ENCODE measurements around the gene PGBD5.
"Not testable (repeated sequence)": the region's sequence is repeated elsewhere in the genome, so short reads cannot be mapped to it uniquely, and the experiment has no call there.

The PGBD5 gene, protein sequence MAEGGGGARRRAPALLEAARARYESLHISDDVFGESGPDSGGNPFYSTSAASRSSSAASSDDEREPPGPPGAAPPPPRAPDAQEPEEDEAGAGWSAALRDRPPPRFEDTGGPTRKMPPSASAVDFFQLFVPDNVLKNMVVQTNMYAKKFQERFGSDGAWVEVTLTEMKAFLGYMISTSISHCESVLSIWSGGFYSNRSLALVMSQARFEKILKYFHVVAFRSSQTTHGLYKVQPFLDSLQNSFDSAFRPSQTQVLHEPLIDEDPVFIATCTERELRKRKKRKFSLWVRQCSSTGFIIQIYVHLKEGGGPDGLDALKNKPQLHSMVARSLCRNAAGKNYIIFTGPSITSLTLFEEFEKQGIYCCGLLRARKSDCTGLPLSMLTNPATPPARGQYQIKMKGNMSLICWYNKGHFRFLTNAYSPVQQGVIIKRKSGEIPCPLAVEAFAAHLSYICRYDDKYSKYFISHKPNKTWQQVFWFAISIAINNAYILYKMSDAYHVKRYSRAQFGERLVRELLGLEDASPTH

GRCh38 chr1:230426246-230427093, at the start of gene PGBD5:
Gene PGBD5 (minus strand): TSS chr1:230426332. CDS start chr1:230425928, 404 bp downstream.
- peak; percentile 39 for DNase-seq

DNA sequence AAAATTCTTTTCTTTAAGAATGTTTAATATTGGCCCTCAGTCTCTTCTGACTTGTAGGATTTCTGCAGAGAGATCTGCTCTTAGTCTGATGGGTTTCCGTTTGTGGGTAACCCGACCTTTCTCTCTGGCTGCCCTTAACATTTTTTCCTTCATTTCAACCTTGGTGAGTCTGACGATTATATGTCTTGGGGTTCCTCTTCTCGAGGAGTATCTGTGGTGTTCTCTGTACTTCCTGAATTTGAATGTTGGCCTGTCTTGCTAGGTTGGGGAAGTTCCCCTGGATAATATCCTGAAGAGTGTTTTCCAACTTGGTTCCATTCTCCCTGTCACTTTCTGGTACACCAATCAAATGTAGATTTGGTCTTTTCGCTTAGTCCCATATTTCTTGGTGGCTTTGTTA, 48.8 kb upstream of the PGBD5 start:
- not testable (repeated sequence) for DNase-seq

- not testable (repeated sequence) for DNase-seq
Observed at GRCh38 chr1:230470750-230471149, 44.6 kb upstream of the PGBD5 start.

- DNase-seq = no peak
Observed at GRCh38 chr1:230469271-230469670, 43.1 kb upstream of the PGBD5 start.

- no peak for DNase-seq
Observed at GRCh38 chr1:230465691-230466090, 39.6 kb upstream of the PGBD5 start.

- DNase-seq = no peak
Observed at GRCh38 chr1:230464671-230465070, 38.5 kb upstream of the PGBD5 start.

DNA sequence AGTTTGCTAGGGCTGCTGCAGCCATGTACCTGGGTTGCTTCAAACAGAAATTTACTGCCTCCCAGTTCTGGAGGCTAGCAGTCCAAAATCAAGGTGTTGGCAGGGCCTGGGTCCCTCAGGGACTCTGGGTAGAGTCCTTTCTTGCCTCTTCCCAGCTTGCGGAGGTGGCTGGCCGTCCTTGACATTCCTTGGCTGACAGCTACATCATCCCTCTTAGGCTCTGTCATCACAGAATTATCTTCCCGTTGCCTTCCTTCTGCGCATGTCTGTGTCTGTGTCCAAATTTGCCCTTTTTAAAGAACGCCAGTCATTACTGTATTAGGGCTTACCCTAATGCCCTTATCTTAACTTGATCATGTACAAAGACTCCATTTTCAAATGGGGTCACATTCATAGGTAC, 37.6 kb upstream of the PGBD5 start:
- no peak for DNase-seq

GRCh38 chr1:230463326-230463725, 37.2 kb upstream of the PGBD5 start:
- no peak for DNase-seq

DNA sequence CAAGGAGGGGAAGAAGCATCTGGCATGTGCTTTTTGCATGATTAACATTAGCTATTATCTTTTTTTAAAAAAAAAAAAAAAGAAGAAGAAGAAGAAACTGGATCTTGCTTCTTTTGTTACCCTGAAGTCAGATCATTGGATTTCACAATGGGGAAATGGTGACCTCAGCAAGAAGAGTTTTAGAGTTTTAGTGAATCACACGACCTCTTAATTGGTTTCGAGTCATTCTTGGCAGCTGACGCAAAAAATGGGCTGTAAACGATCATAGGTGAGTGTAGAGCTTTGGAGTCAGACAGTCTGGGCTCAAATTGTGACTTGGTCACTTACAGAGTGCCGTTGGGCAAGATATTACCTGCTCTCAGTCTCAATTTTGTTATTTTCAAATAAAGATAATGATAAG, 33.3 kb upstream of the PGBD5 start:
- DNase-seq = no peak

DNA sequence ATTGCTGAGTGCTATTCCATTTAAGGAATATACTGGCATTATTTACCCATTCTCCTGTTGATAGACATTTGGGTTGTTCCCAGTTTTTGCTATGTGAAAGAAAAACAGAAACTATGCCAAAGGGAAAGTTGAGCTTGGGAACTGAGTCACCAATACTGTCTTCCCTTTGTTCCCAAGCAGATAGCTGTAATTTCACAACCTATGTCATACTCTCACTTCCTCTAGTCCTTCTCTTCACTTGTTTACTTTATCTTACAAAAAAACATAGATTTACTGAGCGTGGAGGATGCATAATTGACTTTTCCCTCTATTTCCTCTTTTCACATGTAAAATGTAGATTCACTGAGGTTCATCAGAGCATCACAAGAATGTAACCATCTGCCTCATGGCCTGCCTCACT, 32.4 kb upstream of the PGBD5 start:
- DNase-seq = no peak

DNA sequence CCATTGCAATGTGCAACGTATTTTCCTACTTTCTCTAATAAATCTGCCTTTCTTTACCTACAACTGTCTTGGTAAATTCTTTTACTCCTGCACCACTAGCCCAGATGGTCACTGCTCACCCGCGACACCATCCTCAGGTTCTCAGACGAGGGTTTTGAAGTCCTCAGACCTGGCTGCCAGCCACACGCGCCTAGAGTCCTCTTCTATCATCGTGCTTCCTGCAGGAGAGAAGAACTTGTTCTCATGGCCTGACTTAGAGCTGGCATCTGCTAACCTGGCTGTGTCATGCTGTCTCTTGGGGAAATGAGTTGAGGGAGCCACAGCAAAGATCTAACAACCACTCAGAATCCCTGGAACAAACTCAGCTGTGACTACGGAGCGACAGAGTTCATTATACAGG, 30.3 kb upstream of the PGBD5 start:
- DNase-seq = no peak

- DNase-seq = no peak
Observed at GRCh38 chr1:230455291-230455690, 29.2 kb upstream of the PGBD5 start.

DNA sequence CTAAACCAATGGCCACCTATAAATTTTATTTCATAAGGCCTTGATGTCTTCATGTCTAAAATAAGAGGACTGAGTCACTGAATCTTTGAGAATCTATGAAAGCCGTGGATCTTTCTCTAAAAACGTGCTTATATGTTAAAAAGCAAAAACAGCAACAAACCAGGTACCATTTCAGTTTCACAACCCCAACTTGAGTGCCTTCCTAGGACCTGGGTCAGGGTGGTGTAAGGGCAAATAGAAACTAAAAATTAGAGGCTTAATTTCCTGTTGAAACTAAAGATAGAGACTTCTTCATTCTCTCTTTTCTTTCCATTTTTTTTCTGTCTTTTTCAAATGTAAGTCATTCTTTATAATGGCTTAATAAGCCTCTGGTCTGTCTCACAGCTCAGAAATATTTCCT, 27.2 kb upstream of the PGBD5 start:
- DNase-seq = no peak

DNA sequence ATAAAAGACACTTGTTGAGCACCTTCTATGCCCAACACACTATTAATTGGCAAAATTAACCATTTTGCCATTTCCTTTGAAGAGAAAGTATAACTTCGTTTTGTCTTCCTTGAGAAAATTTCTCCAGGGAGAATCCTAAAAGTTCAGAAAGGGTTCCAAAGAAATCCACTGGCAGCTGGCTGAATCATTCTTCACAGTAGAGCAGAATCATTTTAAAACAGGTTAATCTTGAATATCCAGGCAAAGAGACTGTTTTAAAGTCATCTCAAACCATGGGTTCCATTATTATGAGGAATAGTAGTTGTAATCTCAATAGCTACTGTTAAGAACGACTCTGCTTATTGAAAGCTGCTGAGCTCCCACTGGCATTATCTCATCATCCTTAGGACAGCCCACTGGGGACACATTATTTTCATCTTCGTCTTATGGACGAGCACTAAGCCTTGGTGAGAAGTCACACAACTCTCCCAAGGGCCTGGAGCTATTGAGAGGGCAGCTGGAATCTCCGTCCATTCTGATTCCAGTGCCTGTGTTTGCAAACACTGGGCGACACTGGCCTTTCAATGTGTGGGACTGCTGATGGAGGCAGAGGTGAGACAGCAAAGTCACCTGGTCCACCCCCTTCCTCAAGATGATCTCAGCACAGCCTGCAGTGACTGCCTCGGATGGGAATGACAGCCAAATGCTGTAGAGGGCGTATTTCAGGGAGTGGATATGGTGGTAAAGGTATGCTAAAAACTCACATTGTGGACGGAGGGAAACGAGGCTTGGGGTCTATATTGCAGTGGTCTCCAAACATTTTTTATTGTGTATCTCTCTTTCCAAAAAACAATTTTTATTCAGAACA, 15.3 kb upstream of the PGBD5 start:
- no peak for DNase-seq

DNA sequence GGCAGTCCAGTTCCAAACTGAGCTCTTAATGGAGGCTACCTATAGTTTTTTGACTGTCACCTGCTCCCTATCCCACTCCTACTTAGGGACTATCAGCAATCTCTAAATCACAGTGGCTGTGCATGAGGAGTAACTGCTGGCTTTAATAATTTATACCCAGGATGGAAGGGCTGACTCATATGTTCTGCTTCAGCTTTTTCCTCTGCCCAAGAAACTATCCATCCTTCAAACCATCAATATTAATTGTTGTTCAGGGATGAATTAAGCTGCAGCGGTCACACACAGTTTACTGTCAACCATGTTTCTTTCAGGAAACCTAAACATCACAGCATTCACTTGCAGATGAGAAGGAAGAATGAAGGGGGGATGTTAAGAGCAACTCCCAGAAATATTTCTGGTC, 9.0 kb upstream of the PGBD5 start:
- no peak for DNase-seq

GRCh38 chr1:230431527-230431926, 5.4 kb upstream of the PGBD5 start:
- no peak for DNase-seq

DNA sequence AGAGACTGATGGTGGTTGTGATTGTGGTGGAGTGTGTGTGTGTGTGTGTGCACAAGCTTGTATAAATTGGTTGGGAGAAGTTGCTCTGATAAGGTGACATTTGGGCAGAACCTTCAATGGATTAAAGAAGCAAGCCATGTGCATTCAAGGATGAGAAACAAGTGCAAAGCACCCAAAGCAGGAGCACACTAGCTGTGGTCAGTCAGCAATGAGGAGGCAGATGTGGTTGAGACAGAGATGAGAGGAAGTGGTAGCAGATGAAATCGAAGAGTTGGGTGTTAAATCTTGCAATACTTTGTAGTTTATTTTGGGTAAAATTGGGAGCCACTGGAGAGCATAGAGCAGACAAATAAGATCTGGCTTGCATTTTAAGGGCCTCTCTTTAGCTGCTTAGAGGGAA, 4.4 kb upstream of the PGBD5 start:
- DNase-seq = no peak

GRCh38 chr1:230429067-230429735, 3.1 kb upstream of the PGBD5 start:
- DNase-seq = no peak

DNA sequence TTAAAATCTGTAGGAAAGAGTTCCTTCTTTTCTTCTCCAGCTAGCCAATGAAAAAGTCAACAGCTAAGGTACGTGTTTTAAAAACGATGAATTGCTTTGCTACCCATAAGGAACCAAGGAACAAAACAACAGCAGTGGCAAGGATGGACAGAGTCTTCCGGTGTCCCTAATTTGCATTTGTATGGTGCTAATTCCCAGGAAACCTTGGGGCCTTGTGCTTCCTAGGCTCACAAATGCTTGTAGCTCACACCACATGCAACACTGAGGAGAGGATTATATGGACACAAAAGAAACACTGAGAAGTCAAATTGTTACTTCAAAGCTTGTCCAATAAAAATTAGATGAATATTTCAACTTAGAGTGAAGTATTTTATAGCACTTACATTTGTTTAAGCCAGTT, 1.8 kb upstream of the PGBD5 start:
- no peak for DNase-seq

DNA sequence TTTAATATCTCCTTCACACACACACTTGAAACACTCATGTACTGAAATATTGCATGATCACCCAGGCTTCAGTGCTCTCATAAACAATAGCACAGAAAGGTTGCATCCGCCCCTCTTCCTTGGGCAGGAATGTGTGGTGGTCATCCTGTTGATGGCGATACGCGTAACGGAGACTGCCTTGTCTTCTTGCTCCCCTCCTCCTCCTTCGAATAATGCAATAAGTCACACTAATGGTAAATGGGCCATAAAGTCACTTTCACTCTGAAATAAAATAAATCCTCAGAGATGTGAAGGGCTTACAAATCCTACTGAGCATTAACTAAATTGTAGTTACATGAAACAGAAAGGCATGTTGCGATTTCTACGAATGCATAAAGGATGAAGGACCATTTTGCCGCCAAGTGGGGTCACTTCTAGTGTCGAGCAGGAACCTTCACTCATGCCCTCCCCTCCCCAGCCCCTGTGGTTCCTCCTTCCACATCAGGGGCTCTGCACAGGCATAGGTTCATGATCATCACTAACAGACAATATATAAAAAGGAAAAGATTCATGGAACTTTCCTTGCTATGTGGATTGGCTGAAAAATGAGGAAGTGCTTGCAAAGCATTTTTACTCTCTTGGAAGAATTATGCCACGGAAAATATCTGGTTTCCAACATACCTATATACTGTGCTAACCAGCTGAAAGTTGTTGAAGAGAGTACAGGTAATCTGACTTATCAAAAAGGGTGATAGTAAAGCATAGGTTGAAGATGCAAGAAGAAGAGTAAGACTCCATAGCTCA, 1.2 kb upstream of the PGBD5 start:
- DNase-seq = no peak

DNA sequence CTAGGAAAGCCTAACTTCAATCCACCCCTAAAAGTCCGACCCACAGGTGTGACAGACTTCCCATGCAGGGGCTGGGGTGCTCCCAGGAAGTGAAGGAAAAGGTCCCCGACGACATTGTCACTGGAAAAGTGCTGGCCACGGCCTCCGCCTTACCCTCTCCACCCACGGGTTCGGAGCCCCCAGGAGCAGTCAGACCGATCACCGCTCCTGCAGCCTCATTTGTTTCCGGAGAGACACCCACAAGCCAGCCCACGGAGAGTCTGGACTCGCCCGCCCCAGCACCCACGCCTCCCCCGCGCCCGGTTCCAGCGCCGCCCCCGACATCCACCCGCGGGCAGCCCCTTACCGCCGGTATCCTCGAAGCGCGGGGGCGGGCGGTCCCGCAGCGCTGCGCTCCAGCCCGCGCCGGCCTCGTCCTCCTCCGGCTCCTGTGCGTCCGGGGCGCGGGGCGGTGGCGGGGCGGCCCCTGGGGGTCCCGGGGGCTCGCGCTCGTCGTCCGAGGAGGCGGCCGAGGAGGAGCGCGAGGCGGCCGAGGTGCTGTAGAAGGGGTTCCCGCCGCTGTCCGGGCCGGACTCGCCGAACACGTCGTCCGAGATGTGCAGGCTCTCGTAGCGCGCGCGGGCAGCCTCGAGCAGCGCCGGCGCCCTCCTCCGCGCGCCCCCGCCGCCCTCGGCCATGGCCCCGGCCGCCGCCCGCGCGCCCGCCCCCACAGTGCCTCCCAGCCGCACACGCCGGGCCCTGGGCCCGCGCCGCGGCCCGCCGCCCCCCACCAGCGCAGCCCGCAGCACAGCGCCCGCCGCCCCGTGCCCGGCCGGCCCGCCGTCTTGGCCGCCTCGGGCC, 660 bp downstream of the PGBD5 start:
- DNase-seq = no peak

Data from KG1 (cell line).